Stimulated activated CD4-positive, alpha-beta T cell treated with anti-CD3 and anti-CD28 coated beads, TNF-alpha, amount 100 ng/mL, for 24 hours (primary cell): ENCODE data around the gene EXOSC7.
"Not testable (repeated sequence)": the region's sequence is repeated elsewhere in the genome, so short reads cannot be mapped to it uniquely, and the experiment has no call there.

ENCODE experiments used
- DNase-seq, 3 experiments: peaks; one replicate each; pipeline ENCODE4 v3.0.0-alpha.2; 2020; ENCODE audit warnings: low read depth in 3 of 3

EXOSC7 gene

GRCh38 chr3:44962621-44963393 lies 13.2 kb upstream of the EXOSC7 start:
- no peak for DNase-seq

- no peak for DNase-seq
Measured at GRCh38 chr3:44963571-44964325, 12.3 kb upstream of the EXOSC7 start.

DNA sequence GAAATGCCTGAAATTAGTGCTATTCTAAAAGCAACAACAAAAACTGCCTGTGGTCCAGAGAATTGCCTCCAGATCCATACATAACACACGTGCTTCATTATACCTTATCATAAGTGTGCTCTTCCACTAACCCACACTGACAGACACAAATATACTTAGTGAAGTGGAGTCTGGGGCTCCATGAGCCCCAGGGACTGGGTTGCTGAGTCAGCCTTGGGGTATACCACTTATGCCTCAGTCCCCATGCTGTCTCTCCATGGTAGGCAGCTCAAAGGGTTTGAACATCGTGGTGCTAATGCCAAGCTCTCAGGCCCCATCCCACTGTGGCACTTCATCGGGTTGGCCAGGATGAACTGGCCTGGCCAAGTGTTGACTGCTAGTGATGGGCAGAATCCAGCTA lies 10.9 kb upstream of the EXOSC7 start:
- no peak for DNase-seq

DNA sequence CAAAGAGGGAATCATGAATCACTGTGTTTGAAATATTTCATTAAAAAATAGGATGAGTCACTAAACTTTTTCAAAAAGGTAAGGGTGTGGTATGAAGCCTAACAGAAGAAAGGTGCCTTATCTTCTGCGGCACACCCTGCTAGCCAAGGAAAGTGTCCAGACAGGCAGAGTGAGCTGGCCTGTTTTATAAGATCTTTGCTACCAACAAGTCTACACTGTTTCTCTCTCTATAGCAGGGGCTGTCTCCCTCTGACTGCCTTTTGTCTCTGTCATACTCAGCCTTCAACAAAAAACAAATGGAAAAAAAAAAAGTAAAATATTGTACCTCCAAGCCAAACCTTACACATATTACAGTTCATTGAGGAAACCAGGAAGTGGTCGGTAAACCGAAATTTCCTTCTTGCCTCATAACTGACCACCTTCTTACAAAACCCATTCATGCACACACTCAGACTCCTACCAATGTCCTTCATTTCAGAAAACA lies 9.2 kb upstream of the EXOSC7 start:
- DNase-seq = no peak

GRCh38 chr3:44968447-44968858 lies 7.6 kb upstream of the EXOSC7 start:
- DNase-seq = no peak

GRCh38 chr3:44969154-44969827 lies 6.8 kb upstream of the EXOSC7 start:
- no peak for DNase-seq

DNA sequence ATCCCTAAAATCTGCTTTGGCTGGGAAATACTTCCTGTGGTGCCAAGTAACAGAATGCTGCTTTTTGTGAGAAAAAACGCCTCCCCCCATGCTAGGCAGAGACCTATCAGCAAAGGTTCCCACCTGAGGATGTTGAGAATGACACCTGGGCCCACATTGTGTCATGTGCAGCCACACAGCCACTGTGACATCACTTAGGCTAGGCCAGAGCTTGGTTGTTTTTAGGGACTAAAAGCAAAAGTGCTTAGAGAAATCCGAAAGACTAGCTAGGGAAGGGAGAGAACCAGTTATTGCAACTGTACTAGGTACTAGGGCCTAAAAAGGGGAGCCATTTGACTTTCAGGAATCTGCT lies 6.2 kb upstream of the EXOSC7 start:
- DNase-seq = no peak

DNA sequence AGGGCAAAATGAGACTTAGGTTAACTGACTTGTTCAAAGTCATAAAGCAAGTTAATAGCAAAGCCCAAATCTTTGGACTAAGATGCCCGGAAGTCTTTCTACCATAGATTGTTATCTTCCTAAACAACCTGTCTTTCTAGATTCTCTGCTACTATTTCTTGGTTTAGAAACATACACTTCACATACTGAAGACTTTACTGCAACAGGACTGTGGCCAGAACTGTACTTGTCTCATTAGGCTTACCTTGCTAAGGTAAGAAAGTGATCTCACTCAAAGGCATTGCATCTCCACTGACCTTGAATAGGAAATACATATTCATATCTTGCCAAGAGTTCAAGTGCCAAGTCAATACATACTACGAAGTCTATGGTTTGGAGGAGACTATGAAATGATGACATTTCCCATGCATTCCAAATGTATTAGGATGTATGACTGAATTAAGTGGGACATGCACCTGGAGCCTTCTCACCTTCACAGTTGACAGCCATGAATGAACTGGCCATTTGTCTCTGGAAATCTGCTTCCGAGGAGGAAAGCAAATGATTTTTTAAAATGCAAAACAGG lies 5.0 kb upstream of the EXOSC7 start:
- DNase-seq = no peak

DNA sequence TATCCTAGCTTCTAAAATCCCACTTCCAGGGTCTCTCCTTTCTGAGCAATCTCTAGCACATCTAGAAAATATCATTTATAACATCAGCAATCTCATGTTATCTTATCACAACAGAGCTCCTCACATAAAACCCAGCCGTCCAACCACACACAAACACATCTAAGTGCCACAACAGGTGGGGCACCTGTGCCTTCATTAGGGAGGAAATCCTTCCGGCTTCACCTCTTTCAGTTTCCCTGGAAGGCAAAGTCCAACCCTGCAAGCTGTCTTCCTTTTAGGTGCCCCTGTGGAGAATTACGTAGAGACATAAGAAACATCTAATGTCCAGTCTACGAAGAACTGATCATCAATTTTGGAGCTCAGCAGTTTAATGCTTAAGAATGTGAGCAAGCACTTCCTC lies 1.6 kb upstream of the EXOSC7 start:
- no peak for DNase-seq

DNA sequence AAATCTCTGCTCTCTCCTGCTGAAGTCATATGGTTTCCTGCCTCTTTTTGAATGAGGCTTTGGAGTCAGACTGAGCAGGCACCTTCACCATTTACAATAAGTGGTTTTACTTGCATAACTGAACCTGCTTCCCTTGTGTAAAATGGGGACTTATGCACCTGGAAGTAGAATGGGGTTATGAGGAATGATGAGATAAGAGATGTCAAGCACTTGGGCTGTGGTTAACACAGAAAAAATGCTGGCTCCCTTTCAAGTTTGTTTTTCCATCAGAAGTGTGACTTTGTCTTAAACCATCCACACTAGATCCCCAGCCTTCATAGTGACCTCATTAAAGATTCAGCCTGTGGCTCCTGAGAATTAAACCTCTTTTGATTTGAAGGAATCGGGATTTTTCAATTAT lies 5.2 kb downstream of the EXOSC7 start:
- DNase-seq = no peak

DNA sequence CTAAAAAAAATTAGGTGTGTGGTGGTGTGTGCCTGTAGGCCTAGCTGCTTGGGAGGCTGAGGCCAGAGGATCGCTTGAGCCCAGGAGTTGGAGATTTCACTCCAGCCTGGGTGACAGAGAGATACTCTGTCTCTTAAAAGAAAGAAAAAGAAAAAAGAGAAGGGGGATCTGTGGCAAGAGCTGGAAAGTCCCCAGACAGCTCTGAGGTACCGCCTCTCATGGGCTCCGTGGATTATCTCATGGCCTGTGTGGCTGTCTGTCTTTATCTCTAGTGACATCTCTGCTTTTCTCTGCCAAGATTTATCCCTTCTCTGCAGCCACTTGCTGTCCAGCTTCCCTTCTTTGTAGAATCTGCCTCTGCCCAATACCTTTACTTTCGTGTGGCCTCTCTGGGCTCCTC lies 5.7 kb downstream of the EXOSC7 start:
- DNase-seq = no peak

DNA sequence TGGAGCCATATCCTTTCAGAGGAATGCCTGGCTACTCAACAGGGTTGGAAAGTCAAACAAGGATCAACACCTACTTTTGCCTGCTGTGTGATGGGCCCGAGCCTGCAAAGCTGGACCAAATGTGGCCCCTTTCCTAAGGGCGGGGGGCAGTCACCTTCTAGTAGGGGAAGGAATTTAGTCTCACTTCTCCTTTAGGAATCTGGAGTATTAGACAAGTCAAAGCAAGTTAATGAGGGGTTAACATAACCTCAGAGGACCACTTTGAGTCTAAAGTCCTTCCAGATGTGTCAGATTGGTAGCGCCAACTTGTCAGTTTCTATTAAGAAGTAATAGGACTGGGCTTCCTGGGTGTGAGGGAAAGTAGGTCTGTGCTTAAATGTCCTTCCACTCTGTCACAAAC lies 6.8 kb downstream of the EXOSC7 start:
- DNase-seq = no peak

DNA sequence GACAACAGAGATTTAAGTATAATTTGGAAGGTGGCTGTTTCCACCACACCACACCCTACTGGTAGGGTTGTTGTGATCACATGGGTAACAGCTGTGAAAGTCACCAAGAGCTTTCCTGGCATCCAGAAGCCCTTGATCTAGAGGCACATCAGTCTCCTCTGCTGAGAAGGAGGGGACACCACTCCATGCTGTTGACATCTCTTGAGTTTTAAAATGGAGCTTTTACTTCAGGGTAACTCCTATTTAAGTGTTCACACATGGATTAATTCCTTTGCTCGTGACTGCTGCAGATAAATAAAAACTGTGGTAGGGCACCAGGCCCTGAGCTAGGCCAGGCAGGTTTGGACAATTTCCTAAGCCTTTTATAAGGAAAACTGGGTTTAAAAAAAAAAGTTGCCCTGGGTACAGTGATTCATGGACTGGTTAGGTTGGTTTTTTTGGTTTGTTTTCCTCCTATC lies 7.5 kb downstream of the EXOSC7 start:
- no peak for DNase-seq

DNA sequence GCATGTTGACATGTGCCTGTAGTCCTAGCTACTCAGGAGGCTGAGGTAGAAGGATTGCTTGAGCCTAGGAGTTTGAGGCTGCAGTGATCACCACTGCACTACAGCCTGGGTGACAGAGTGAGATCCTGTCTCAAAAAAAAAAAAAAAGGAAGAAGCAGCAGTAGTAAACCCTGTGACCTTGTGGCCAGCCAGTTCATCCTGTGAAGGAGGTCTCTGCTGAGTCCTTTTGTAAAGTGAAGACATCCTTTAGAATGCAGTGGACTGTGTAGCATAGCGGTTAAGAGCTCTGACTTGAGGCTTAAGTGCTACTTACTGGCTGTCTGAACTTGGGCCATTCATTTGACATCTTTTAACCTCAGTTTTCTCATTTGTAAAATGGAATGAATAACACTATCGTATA lies 8.3 kb downstream of the EXOSC7 start:
- DNase-seq = no peak

DNA sequence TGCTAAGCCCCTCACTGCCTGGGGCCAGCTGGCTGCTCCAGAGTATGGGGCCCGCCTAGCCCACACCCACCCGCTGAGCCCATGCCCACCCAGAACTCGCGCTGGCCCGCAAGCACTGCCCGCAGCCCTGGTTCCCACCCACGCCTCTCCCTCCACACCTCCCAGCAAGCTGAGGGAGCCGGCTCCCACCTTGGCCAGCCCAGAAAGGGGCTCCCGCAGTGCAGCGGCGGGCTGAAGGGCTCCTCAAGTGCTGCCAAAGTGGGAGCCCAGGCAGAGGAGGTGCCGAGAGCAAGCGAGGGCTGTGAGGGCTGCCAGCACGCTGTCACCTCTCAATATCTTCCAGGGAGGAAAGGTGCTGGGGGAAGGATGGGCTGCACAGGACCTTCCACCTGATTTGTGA lies 10.3 kb downstream of the EXOSC7 start:
- not testable (repeated sequence) for DNase-seq

- DNase-seq = no peak
Measured at GRCh38 chr3:44987332-44987731, 11.3 kb downstream of the EXOSC7 start.

DNA sequence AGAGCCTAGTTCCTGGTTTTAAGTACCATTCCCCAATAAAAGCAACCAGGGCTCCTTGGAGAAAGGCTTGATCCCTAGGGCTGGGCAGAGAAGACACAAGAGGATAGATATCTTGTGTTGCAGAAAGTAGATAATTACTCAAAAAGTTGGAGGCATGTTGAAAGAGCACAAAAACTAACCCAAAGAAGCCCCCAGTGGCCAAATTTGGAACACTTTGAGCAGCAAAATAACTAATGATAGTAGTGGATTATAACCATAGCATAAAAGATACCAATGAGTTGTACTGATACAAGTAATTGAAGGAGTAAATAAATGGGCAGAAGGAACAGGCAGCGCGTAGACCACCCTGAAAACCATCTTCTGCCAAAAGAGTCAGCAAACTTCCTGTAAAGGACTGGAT lies 12.0 kb downstream of the EXOSC7 start:
- DNase-seq = no peak

- no peak for DNase-seq
Measured at GRCh38 chr3:44989141-44989540, 13.1 kb downstream of the EXOSC7 start.

DNA sequence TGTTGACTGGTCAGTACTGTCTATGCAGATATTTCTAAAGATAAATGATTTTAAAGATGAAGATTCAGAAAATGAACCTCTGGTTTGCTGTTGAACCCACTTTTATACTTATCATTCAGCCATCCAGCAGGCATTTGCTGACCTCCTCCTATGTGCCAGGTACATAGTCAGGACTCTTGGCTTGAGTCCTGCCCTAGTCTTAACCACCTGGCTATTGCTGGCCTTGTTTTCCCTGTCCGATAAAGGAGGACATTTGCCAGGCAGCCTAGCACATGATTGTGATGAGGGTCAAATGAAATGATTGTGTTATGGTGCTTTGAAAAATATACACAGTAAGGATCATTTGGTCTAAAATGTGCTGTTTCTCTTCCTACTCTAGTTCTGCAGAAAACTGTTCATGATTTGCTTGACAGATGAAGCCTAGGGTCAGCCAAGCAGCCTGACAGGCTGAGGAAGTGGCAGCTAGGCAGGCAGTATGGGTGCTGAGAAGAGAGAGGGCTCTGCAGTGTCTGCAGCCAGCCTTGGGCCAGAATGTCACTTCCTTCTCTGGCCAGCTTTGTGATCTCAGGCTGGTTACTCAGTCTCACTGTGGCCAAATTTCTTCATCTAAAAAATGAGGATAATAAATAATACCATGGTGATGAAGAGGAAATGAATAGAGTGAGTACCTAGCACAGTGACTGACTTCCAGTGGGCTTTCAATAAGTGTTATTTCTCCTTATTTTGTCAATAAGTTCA lies 13.8 kb downstream of the EXOSC7 start:
- no peak for DNase-seq

DNA sequence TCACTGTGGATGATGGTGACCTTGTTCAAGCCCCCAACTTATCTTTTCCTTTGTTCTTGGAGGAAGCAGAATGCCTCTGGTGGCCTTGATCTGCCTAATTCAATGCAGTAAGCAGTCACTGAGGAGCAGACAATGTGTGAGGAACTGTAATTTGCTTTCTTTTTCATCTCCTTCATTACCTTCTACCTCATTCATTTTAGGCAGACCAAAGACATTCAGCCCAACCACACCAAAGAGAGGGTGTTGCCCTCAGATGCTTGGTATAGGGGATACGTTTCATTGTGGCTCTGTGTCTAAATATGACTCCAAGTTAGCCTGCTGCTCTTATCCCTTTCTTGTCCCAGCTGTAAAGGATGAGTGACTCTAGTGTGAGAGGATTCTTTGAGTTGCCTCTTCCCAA lies 15.3 kb downstream of the EXOSC7 start:
- no peak for DNase-seq
